Transverse colon (tissue), 4 donors: Measurements from ENCODE around the gene THAP7. TPM values are rescaled to one million over a fixed set of nuclear protein-coding genes. Genes with fewer than 3 reads are reported as not detected.

ENCODE experiments used
- DNase-seq: peaks from one replicate; pipeline ENCODE4 v3.0.0-alpha.2; 2019
- H3K27ac ChIP-seq, 4 donors: fragments of 200-600 bp; sonication (generic); 2 replicates each; pipeline ENCODE4 v1.5.1; 2016 to 2018; ENCODE audit warnings: inconsistent platforms in 4 of 4
- H3K27me3 ChIP-seq: fragments of 200-600 bp; sonication (generic); 2 replicates; pipeline ENCODE4 v1.5.1; 2017; ENCODE audit warnings: inconsistent platforms
- H3K36me3 ChIP-seq, 4 donors: fragments of 200-600 bp; sonication (generic); 2 replicates each; pipeline ENCODE4 v1.5.1; 2017 to 2019; ENCODE audit warnings: inconsistent platforms in 4 of 4
- H3K4me1 ChIP-seq, 4 donors: fragments of 200-600 bp; sonication (generic); 2 replicates each; pipeline ENCODE4 v1.5.1; 2017 to 2020; ENCODE audit warnings: inconsistent platforms in 4 of 4
- H3K4me3 ChIP-seq, 4 donors: fragments of 200-600 bp; sonication (generic); 1 replicate in 1 of 4; 2 replicates in 3 of 4; pipeline versions ENCODE4 v1.5.1 to v1.6.1; 2017 to 2019; ENCODE audit warnings: inconsistent platforms in 4 of 4
- H3K9me3 ChIP-seq, 2 donors: fragments of 200-600 bp; sonication (generic); 2 replicates each; pipeline ENCODE4 v1.5.1; 2017 to 2019; ENCODE audit warnings: inconsistent platforms in 2 of 2
- EP300 ChIP-seq: sonication (generic); formaldehyde crosslinking; IDR thresholded peaks from one replicate; pipeline ENCODE4 v1.6.1; 2017; ENCODE audit warnings: antibody characterized with exemption, low read depth
- POLR2A ChIP-seq: fragments of 450-650 bp; IDR thresholded peaks from one replicate; pipeline ENCODE4 v1.6.1; 2016; ENCODE audit warnings: antibody characterized with exemption, mild to moderate bottlenecking, moderate library complexity
- POLR2AphosphoS5 ChIP-seq, 3 donors: sonication (generic); formaldehyde crosslinking; IDR thresholded peaks; one replicate each; pipeline ENCODE4 v1.6.1; 2016; ENCODE audit warnings: antibody characterized with exemption in 3 of 3
- WGBS, 2 donors: methylation state at CpG; one replicate each; pipeline ENCODE4 v1.1.5; 2018; ENCODE audit warnings: low coverage in 1 of 2; 5-methylcytosine and 5-hydroxymethylcytosine counted together
- in situ Hi-C, 4 donors: fragments of 200-750 bp; cut with MboI; loops; one replicate each; pipeline versions ENCODE4 v1.15.0 to v1.15.1; 2017; ENCODE audit warnings: low sequenced_read_pairs in 3 of 4, low pct_ligation_motif_present in 1 of 4, low pct_unique_long_range_greater_than_20kb in 1 of 4
- intact Hi-C: fragments of 100-400 bp; cut with DNase I; formaldehyde crosslinking; loops from one replicate; pipeline ENCODE4 v1.15.1; 2023; ENCODE audit warnings: low total_unique reads
- total RNA-seq, 4 donors: library from RNA; depleted of rRNA; stranded (reverse); fragments of >200 nt; gene quantifications; one replicate each; pipeline ENCODE4 v1.1.0, GENCODE V29; 2016
- TF ChIP-seq, protein P1 (sequence below), 5 experiments: fragments of 200-600 bp in 3 of 5; fragments of 450-650 bp in 2 of 5; sonication (generic) in 3 of 5; IDR thresholded peaks; 1 replicate in 2 of 5; 2 replicates in 3 of 5; pipeline ENCODE4 v1.5.1; 2016 to 2017; ENCODE audit warnings: antibody characterized with exemption in 5 of 5, inconsistent platforms in 3 of 5, mild to moderate bottlenecking in 2 of 5, moderate library complexity in 1 of 5

The THAP7 gene
- total RNA-seq, 4 donors from 2014 or later = 27.0 to 51.5 (median 32.7) TPM

DNA sequence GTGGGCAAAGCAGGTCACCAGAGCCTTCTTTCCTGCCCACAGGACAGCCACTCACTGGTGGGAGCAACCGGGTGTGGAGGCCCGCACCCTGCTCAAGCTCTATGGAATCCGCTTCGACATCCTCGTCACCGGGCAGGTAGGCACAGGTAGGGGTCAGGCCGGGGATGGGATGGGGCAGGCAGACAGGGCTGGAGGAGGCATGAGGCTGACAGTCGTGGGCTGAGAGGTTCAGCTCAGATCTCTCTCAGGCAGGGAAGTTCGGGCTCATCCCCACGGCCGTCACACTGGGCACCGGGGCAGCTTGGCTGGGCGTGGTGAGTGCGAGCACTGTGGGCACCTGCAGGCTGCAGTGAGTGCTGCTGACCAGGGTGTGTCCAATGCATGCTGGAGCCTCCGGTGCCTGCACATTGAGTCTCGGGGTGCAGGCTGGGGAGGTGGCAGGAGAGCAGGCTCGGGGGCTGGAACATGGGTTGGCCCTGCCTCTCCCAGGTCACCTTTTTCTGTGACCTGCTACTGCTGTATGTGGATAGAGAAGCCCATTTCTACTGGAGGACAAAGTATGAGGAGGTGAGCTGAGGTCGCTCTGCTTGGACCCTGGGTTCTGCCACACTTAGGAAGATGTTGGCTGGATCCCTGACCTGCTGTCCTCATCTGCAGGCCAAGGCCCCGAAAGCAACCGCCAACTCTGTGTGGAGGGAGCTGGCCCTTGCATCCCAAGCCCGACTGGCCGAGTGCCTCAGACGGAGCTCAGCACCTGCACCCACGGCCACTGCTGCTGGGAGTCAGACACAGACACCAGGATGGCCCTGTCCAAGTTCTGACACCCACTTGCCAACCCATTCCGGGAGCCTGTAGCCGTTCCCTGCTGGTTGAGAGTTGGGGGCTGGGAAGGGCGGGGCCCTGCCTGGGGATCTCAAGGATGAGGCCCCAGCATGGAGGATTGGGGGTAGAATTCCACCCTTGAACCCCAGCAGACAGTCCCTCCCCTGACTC is 24.1 kb upstream of the THAP7 start:
- H3K9me3 ChIP-seq = no peaks in the 10 kb centered on the region
- DNase-seq = no peak
- no peaks in the 10 kb centered on the region for H3K36me3 ChIP-seq
- in situ Hi-C loops = no loop called here
- H3K4me1 ChIP-seq = no peaks in the 10 kb centered on the region
- peaks cover 5% of the 10 kb centered on the region for H3K27me3 ChIP-seq
- no peak overlapping the region for H3K4me3 ChIP-seq
- WGBS, 2 donors = 87% methylated on average over 24 of the region's 27 CpGs; no CpG with 5 or more reads in 1 of the 2 donors
- intact Hi-C loops = loop anchor here (10.0 kb wide), 1 partner anchor 49 kb away; no protein-coding TSS in a partner anchor
- H3K27ac ChIP-seq = no peak overlapping the region
- no peak for TF ChIP-seq POLR2AphosphoS5 (IDR thresholded peaks at IDR 0.05)
- no peak for TF ChIP-seq EP300
- no peak for TF ChIP-seq POLR2A
- TF ChIP-seq, protein P1, sequence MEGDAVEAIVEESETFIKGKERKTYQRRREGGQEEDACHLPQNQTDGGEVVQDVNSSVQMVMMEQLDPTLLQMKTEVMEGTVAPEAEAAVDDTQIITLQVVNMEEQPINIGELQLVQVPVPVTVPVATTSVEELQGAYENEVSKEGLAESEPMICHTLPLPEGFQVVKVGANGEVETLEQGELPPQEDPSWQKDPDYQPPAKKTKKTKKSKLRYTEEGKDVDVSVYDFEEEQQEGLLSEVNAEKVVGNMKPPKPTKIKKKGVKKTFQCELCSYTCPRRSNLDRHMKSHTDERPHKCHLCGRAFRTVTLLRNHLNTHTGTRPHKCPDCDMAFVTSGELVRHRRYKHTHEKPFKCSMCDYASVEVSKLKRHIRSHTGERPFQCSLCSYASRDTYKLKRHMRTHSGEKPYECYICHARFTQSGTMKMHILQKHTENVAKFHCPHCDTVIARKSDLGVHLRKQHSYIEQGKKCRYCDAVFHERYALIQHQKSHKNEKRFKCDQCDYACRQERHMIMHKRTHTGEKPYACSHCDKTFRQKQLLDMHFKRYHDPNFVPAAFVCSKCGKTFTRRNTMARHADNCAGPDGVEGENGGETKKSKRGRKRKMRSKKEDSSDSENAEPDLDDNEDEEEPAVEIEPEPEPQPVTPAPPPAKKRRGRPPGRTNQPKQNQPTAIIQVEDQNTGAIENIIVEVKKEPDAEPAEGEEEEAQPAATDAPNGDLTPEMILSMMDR (IDR thresholded peaks at IDR 0.05) = no peak

- no peak overlapping the region for H3K4me3 ChIP-seq
- no peaks in the 10 kb centered on the region for H3K36me3 ChIP-seq
- 69% methylated on average over 8 of the region's 8 CpGs; no CpG with 5 or more reads in 1 of the 2 donors for WGBS, 2 donors
- TF ChIP-seq POLR2AphosphoS5 (IDR thresholded peaks at IDR 0.05) (no peak), EP300 (no peak), POLR2A (no peak)
- TF ChIP-seq, protein P1 (IDR thresholded peaks at IDR 0.05) = no peak
- in situ Hi-C loops = no loop called here
- H3K9me3 ChIP-seq = no peaks in the 10 kb centered on the region
- no peaks in the 10 kb centered on the region for H3K27me3 ChIP-seq
- intact Hi-C loops = loop anchor here (10.0 kb wide), 1 partner anchor 50 kb away; no protein-coding TSS in a partner anchor
- no peak for DNase-seq
- H3K27ac ChIP-seq = no peak overlapping the region
- H3K4me1 ChIP-seq = no peaks in the 10 kb centered on the region
Measured at GRCh38 chr22:21025266-21025665, 23.3 kb upstream of the THAP7 start.

GRCh38 chr22:21022955-21023614 is 21.2 kb upstream of the THAP7 start:
- TF ChIP-seq POLR2AphosphoS5 (IDR thresholded peaks at IDR 0.05) (no peak), POLR2A (no peak)
- TF ChIP-seq, protein P1 (IDR thresholded peaks at IDR 0.05) = no peak
- in situ Hi-C loops (no loop called here), intact Hi-C loops (loop anchor here (10.0 kb wide), 1 partner anchor 52 kb away; no protein-coding TSS in a partner anchor)
- no peak for DNase-seq
- WGBS, 2 donors = 75 to 80% methylated on average over 1 to 13 of the region's 13 CpGs
- no peaks in the 10 kb centered on the region for H3K27me3 ChIP-seq
- H3K36me3 ChIP-seq = no peaks in the 10 kb centered on the region
- H3K4me1 ChIP-seq = no peaks in the 10 kb centered on the region
- no peak overlapping the region for H3K27ac ChIP-seq
- no peaks in the 10 kb centered on the region for H3K9me3 ChIP-seq
- H3K4me3 ChIP-seq = no peak overlapping the region

DNA sequence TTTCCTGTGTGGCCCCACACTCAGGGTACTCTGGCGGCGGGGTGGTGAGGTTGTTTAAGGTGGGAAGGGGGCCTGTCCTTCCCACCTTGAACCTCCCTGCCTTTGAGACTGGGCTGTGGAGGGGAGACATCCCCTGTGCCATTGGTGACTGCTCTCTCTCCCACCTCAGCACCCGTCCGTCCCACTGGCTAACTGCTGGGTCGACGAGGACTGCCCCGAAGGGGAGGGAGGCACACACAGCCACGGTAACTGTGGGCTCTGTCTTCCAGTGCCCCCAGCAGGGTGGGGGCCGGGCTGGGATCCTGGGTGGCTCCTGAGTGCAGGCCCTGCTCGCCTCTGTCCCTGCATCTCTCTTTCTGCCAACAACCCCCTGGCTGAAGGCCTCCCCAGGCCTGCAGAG is 20.6 kb upstream of the THAP7 start:
- TF ChIP-seq POLR2A (no peak), POLR2AphosphoS5 (IDR thresholded peaks at IDR 0.05) (no peak), EP300 (no peak)
- TF ChIP-seq, protein P1 (IDR thresholded peaks at IDR 0.05) = no peak
- H3K9me3 ChIP-seq = no peaks in the 10 kb centered on the region
- in situ Hi-C loops (no loop called here), intact Hi-C loops (loop anchor here (10.0 kb wide), 1 partner anchor 52 kb away; no protein-coding TSS in a partner anchor)
- H3K4me3 ChIP-seq = no peak overlapping the region
- no peak overlapping the region for H3K27ac ChIP-seq
- no peaks in the 10 kb centered on the region for H3K4me1 ChIP-seq
- 75 to 100% methylated on average over 1 to 10 of the region's 10 CpGs for WGBS, 2 donors
- H3K27me3 ChIP-seq = no peaks in the 10 kb centered on the region
- no peaks in the 10 kb centered on the region for H3K36me3 ChIP-seq
- no peak for DNase-seq
